Testis (tissue), 2 donors: ENCODE data around the gene FAM50B.

ENCODE experiments used
- POLR2A ChIP-seq: fragments of 450-650 bp; IDR thresholded peaks from one replicate; pipeline ENCODE4 v1.6.1; 2017; ENCODE audit warnings: antibody characterized with exemption, mild to moderate bottlenecking, moderate library complexity
- TF ChIP-seq, protein P1 (sequence below), 3 experiments: fragments of 450-650 bp in 2 of 3; fragments of 200-600 bp in 1 of 3; sonication (generic) in 1 of 3; IDR thresholded peaks; one replicate each; pipeline ENCODE4 v1.5.1; 2016 to 2019; ENCODE audit warnings: antibody characterized with exemption in 3 of 3, mild to moderate bottlenecking in 2 of 3, moderate library complexity in 1 of 3

GRCh38 chr6:3869284-3869631 lies 20.1 kb downstream of the FAM50B start:
- TF ChIP-seq, protein P1, sequence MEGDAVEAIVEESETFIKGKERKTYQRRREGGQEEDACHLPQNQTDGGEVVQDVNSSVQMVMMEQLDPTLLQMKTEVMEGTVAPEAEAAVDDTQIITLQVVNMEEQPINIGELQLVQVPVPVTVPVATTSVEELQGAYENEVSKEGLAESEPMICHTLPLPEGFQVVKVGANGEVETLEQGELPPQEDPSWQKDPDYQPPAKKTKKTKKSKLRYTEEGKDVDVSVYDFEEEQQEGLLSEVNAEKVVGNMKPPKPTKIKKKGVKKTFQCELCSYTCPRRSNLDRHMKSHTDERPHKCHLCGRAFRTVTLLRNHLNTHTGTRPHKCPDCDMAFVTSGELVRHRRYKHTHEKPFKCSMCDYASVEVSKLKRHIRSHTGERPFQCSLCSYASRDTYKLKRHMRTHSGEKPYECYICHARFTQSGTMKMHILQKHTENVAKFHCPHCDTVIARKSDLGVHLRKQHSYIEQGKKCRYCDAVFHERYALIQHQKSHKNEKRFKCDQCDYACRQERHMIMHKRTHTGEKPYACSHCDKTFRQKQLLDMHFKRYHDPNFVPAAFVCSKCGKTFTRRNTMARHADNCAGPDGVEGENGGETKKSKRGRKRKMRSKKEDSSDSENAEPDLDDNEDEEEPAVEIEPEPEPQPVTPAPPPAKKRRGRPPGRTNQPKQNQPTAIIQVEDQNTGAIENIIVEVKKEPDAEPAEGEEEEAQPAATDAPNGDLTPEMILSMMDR (IDR thresholded peaks at IDR 0.05) = no peak
- no peak for TF ChIP-seq POLR2A
